ENCODE measurements around the gene SLC30A10.

GRCh38 chr1:219897914-219898313 is 30.4 kb downstream of the SLC30A10 start:
- TF ChIP-seq EP300 (conservative IDR thresholded peaks at IDR 0.05; ENCODE audit: poor library complexity, severe bottlenecking) (no peak), POLR2AphosphoS5 (IDR thresholded peaks at IDR 0.05) (no peak), CTCF (IDR thresholded peaks at IDR 0.05; ENCODE audit: poor library complexity, severe bottlenecking) (no peak), SMC3 (conservative IDR thresholded peaks at IDR 0.05; ENCODE audit: poor library complexity) (no peak), TAF1 (IDR thresholded peaks at IDR 0.05; ENCODE audit: low read depth) (no peak), EZH2 (IDR thresholded peaks at IDR 0.05; ENCODE audit: borderline replicate concordance, insufficient read depth, low read length, poor library complexity, severe bottlenecking) (no peak), MXI1 (conservative IDR thresholded peaks at IDR 0.05; ENCODE audit: poor library complexity, severe bottlenecking) (no peak), REST (IDR thresholded peaks at IDR 0.05; ENCODE audit: borderline replicate concordance) (no peak)

All from neural cell (in vitro differentiated cells).